SH-SY5Y (cell line): ENCODE results near the gene PKIG.

Source experiments
- GATA2 ChIP-seq: IDR thresholded peaks from 2 replicates; pipeline ENCODE4 v1.6.1; 2011; ENCODE audit warnings: mild to moderate bottlenecking, low read depth, low read length
- GATA3 ChIP-seq: IDR thresholded peaks from 2 replicates; pipeline ENCODE4 v1.6.1; 2011; ENCODE audit warnings: low read depth, mild to moderate bottlenecking, low read length, moderate library complexity

The PKIG gene

DNA sequence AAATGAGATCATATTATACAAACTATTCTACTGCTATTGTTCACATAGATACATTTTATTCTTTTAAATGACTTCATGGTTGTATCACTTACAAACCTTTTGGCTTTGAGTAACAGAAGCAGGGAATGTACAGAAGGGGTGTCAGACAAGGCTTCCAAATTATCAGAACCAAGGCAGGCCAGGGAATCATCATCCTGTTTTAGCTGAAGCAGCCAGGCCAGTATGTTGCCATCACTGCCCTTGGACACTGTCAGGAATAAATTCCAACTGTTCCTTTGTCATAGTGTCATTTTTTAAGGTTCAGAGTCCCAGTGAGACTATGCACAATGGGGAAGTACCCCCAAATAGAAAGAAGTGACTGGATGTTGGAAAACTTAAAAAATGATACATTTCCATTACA lies 23.1 kb upstream of the PKIG start:
- TF ChIP-seq GATA2 = no peak
- TF ChIP-seq GATA3 = no peak

DNA sequence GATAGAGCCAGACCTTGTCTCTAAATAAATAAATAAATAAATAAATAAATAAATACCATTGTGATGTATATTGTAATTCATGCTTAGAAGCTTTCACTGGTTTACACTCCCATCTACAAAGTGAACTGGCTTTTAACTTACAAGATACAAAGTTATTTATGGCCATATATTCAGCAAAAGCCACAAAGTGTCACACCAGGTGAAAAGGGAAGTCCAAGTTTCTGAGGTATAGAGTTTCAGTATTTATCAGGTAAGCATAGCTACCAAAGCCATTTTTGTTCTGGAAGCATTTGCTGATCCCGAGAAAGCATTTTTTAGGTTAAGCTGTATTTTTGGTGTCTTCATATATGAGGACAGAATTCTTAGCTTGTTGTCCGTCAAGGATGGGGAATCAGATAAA lies 22.1 kb upstream of the PKIG start:
- TF ChIP-seq GATA2 (no peak), GATA3 (no peak)

DNA sequence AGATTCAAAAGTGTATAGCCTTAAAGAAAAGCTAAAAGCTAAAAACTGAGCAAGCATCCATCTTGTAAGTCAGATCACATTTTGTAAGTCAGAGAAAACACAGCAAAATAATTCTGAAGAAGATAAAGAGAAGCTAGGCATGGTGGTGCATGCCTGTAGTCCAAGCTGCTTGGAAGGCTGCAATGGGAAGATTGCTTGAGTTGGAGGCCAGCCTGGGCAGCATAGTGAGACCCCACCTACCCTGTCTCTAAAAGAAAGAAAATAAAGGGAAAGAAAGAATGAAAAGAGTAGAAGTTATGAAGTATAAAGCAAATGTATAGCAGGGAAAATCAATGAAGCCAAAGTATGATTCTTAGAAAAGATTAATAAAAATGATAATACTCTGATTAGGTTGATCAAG lies 20.5 kb upstream of the PKIG start:
- TF ChIP-seq GATA2 = no peak
- TF ChIP-seq GATA3 = no peak

DNA sequence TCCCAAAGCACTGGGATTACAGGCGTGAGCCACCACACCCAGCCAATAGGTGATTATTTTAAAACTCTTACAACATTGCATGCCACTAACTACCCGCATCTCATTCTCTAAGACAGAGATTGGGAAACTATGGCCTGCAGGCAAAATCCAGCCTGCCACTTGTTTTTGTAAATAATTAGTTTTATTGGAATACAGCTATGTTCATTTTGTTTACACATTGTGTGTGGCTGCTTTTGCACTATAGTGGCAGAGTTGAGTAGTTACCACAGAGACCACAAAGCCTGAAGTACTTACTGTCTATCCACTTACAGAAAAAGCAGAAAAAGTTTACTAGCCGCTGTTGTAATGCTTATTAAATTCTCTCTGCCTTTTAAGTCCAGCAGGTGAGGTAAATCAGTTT lies 16.4 kb upstream of the PKIG start:
- no peak for TF ChIP-seq GATA3
- TF ChIP-seq GATA2 = no peak

DNA sequence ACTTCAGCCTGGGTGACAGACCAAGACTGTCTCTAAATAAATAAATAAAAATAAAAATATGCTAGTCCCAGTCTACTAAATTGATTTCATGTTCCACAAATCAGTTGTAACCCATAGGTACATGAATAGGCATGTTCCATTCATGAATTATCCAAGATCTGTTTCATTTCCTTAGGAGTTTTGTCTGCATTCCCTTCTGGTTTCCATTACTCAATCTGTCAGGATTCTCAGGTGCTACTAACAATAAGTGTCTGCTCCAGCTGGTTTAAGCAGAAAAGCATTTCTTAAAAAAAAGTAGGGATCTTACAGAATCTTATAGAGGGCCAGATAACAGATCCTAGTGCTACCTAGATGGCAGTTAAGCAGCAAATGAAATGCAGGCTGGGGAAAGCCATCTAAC lies 15.6 kb upstream of the PKIG start:
- TF ChIP-seq GATA2 (no peak), GATA3 (no peak)

DNA sequence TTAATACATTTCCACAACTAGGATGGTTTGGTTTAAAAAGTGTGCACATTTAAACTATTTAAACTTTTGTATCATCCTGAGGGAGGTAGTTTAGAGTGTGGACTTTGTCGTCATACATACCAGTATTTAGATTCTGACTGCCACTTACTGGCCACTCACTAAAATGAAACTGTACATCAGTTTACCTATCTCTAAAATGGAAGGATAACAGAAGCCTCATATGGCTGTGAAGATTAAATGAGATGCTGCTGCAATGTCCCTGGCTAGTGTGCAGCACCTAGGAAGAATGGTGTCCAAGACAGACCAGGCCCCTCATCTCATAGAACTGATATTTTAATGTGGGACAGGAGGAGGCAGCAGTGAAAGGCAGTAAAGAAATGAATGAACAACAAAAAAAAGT lies 12.0 kb upstream of the PKIG start:
- TF ChIP-seq GATA3 = no peak
- no peak for TF ChIP-seq GATA2

DNA sequence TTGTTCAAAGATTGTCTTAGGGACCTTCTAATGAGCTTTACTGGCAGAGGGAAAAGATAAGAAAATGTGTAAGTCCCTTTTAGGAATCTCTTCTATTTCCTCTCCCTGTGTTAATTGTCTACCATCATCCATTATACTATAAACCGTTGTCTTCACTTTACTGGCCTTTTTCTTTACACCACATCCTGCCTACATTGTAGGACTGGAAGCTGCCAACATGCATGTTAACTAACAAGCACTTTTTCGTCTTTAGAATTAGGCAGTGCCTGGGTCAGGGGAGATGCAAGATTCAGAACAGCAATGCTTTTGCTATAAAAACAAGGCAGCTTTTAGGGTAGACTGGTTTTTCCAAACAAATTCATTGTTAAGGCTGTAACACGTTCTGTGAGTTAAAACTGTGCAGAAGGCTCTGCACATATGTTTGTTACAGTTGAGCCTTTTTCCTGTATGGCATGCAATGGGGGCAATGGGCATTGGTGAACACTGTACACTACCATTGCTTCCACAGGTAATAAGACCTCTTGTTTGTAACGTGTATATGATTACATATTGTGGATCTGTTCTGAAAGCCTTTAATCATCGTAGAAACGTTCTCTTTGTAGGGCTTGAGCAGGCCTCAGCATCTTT lies 10.9 kb upstream of the PKIG start:
- TF ChIP-seq GATA2 (no peak), GATA3 (no peak)

DNA sequence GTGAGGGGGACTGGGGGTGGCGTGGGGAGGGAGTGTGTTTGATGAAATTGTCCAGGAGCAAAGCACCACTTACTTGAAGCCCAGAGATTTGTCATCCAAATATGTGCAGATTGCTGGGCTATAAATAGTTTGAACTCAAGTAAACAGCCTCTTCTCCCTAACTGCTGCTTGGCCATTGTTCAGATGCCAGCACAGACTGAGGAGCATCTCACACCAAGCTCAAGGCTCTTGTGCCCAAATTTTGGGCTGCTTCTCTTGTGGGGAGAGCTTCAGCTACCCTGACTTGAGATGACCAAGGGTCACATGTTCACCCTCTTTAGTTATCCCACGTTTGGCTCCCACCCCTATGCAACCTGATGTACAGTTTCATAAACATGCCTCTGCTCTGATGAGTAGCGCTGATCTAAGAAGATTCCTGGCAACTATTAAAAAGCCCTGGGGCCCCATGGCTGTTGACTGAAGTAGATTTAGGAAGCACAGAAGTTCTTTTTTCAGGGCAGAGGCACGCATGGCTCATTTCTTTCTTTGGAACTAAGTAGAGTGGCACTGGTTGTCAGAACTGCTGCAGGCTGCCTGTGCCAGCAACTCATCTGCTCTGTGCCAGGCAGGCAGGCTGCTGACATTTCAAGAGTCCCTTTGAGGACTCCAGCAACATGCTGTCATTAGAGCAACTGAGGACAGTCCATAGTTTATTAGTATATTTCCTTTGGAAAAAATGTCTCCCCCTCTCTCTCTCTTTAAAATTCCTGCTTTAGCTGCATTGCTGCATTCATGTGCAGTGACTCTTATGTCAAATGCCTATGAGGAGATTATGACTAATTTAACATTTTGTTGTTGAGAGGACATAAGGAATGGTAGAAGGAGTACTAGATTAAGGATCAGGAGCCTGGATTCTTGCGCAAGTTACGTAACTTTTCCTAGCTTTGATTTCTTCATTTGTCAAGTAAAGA lies 9.6 kb upstream of the PKIG start:
- TF ChIP-seq GATA3 (no peak), GATA2 (no peak)

DNA sequence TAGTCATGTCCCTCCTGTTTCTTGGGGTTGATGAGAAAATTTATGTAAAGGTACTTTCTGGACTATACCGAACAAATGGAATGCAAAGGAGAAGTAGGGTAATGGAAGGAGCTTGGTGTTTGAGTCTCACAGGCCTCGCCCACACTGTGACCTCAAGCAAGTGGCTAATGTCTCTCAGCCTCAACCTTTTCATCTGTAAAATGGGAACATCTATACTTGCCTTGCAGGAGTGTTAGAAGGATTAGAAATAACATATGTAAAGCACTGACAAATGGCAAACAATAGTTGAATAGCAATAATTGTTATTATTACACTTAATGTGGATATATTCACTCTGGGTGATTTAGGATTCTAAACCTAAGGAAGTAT lies 8.9 kb upstream of the PKIG start:
- TF ChIP-seq GATA3 = no peak
- TF ChIP-seq GATA2 = no peak

DNA sequence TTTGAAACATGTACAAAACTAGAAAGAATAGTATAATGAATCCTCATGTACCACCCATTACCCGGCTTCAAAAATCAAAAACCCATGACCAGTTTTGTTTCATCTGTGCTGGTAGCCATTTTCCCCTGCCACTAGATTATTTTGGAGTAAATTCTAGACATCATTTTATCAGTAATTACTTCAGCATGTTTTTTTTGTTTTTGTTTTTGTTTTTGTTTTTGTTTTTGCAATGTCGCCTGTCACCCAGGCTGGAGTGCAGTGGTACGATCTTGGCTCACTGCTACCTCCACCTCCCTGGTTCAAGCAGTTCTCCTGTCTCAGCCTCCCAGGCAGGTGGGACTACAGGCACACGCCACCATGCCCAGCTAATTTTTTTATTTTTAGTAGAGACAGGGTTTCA lies 8.0 kb upstream of the PKIG start:
- no peak for TF ChIP-seq GATA3
- TF ChIP-seq GATA2 = no peak

DNA sequence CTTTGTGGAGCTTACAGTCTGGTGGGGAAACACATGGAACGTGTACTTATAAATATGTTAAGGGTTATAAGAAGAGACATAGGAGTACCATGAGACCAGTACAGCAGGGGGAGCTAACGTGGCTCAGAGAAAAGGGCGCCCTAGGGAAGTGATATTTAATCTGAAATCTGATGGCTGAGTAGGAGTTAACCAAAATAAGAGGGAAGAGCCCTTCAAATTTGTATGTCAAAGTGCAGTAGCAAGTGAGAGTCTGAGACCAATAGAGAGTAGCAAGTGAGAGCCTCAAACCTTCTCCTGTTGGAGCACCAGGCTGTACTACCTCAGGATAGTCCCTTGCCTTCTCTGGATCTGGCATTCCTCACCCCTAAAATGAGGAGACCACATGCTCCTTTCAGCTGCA lies 6.1 kb upstream of the PKIG start:
- TF ChIP-seq GATA3 = no peak
- no peak for TF ChIP-seq GATA2

DNA sequence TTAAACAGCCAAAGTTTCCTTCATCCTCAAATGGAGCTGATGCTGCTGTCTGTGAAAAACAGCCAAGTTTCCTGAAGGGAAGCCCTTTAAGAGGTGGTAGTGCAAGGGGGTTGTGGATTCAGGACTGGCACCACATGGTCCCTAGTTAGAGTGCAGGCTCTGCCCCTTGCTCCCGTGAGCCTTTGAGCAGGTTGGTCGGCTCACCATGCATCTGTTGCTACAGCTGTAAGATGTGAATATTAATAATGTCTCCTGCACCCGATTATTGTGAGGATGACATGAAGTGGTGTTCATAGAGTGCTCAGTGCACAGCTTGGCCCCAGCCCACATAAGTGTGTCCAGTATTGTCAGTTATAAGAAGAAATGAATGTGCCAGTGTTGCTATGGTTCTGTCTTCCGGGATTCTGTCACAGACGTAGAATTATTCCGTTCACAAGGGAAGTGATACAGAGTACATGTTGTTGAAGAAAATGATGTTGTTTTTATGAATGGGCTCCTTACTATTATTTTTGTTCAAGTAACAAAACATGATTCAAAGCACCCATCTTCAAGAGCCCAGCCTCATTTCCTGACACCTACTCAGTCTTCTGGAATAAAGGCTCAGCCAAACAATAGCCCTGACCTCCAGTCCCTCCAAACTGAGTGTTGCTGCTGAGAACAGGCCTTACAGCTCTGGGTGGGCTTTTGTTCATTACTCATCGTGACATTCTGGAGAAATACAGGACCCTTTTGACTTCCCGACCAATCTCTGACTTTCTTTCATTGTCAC lies 2.9 kb upstream of the PKIG start:
- no peak for TF ChIP-seq GATA3
- no peak for TF ChIP-seq GATA2

DNA sequence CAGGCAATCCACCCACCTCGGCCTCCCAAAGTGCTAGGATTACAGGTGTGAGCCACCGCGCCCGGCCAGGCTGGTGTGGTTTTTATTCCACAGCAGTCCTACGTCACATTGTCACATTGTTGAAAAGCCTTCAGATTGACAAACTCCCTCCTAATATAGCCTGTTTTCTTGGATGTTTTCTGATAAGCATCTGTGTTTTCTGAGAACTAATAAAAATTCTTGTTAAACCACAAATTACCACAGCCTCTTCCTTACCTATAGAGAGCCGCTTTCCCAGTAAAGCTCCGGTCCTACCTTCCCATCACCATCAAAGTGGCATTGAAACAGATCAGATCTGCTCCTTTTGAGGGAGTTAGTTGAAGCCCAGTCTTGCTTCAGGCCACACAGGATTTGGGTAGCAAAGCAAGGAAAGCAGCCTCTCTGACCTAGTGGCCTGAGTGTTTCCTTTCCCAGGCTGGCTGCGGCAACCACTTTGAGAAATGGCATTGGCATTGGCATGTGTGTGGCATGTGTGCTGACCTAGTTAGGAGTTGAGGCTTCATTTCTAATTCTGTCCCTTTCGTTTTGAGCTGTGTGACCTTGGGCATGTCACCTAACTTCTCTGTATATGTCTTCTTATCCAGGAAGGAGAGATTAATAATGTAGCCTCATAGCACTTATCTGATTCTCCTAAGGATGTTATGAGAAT lies 1.7 kb upstream of the PKIG start:
- TF ChIP-seq GATA3 (no peak), GATA2 (no peak)

DNA sequence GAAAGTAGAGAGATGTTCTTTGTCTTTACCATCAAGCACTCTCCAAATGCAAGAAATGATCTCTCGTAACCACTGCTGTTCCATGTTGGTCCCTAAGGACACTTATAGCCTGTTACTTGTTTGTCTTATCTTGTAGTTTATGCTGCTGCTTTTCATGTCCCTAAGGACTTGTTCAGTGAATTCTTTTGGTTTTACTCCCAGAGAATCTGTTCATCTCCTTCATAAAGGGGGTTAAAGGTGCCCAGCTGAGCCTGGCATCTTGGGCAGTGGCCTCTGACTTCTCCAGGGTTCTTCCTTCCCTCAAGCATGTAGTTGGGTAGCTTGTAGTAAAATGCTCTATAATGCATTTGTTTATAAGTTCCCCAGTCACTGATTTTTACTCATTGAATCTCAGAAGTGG lies 864 bp upstream of the PKIG start:
- TF ChIP-seq GATA3 (no peak), GATA2 (no peak)
